ENCODE measurements around the gene QRICH1.

QRICH1 gene

DNA sequence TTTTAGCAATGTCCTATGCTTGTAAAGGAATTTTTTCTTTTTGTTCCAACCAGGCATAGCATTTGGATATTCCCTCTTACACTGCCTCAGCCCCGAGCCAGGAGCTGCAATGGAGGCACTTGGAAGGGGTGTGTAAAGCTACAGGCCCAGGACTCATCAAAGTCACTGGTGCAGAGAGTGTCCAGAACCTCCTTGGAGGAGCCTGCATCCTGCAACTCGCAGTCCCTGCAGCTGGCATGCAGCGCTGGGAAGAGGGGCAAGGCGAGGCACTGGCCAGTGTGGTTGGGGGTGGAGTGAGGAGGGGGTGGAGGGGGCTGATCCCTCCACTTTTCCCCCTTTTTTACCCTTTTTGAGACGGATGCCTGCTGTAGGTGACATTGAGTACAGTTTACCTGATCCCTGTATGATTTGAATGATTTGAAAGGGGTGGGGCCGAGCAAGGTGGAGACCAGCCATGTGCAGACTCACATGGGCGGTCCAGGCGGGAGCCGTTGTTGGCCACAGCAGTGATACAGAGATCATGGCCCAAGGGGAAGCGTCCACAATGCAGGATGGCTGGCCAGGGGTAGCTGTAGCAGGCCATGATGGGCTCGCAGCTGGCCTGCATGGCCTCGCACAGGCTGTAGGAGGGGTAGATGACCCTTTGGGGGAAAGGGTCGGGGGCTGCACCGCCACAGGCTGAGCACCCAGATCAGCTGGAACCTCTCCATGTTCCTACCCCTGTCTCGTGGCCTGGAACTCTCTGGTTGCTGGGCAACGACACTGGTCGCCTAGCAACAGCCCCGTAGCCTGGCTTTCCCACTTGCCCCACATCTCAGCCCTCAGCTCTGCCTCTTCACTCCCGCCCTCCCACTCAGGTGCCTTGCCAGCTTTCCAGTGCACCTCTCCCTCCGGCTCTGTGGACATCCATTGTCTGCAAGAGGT, 95.9 kb downstream of the QRICH1 start:
- no peak for DNase-seq (ENCODE audit: low spot score)

DNA sequence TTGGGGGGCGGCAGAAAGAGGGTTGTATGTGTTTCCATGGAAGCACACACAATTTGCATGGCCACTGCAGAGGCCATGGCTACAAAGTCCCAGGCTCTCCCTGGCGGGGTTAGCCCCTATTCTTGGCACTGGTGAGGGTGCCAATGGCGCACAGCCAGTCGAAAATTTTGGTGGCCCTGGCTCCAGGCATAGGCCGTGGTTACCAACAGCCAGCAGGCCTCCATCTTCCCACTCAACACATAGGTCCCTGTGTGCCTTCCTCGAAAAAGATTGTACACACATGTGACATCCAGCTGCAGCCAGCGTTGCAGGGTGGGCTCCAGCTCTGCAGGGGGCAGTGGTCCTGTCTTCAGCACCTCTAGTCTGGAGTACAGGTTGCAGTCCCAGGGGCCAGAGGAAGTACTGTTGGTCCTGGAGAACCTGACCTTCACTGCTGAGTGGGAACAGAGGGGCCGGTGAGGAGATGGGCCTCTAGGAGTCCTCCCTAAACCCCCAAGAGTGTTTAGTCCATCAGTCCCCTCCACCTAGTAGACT, 96.7 kb downstream of the QRICH1 start:
- no peak for DNase-seq (ENCODE audit: low spot score)

DNA sequence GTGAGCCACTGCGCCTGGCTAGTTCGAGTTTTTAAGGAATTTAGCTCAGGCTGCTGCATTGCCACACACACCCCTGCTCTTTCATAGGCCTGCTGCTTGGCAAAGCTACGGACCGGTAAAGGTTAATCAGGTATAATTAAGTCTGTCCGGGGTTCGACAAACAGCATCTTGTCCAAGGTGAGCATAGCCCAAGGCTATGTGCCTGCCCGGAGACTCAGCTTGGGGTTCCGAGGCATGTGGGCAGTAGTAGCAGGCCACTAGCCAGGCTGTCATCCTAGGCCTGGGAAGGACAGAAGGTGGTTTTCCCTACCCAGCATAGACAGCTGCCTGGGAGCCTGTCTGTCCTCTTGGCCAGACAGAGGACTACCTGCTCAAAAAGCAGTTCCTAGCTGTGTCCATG, 97.2 kb downstream of the QRICH1 start:
- no peak for DNase-seq (ENCODE audit: low spot score)

DNA sequence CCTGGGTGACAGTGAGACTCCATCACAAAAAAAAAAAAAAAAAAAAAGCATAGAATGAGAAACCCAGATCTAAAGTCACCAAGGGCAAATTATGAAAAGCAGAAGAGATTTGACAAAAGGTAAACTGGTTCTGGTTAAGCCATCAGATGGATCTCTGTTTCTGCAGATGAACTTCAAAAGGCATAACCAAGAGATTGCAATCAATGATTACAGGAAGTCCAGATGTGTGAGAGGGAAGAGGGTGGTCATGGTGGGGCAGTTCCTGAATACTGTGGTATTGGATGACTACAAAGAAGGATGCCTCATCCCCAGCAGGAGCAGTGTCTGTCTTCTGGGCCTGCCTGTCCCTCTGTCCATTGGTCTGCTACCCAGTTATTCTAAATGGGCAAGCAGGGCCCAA, 100.0 kb downstream of the QRICH1 start:
- no peak for DNase-seq (ENCODE audit: low spot score)

DNA sequence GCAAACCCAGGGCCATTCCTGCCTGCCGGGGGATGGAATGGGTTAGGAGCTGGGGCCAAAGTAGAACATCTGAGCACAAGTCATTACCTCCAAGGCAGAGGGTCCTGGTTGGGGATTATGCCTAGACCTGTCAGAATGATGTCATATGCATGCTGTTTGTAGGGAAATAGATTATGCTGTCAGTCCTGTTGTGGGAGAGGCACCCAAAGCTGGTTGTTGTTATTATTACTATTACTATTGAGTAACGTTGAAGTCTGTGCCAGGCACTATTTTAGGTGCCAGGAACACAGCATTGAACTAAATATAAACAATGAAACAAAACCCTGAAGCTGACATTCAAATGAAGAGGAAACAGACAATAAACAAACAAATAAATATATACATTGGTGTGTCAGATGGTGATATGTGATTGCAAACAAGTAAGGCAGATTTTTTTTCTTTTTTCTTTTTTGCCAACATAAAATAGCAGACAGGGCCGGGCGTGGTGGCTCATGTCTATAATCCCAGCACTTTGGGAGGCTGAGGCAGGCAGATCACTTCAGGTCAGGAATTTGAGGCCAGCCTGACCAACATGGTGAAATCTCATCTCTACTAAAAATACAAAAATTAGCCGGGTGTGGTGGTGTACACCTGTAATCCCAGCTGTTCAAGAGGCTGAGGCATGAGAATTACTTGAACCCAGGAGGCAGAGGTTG, 101.9 kb downstream of the QRICH1 start:
- DNase-seq (ENCODE audit: low spot score), result no peak

DNA sequence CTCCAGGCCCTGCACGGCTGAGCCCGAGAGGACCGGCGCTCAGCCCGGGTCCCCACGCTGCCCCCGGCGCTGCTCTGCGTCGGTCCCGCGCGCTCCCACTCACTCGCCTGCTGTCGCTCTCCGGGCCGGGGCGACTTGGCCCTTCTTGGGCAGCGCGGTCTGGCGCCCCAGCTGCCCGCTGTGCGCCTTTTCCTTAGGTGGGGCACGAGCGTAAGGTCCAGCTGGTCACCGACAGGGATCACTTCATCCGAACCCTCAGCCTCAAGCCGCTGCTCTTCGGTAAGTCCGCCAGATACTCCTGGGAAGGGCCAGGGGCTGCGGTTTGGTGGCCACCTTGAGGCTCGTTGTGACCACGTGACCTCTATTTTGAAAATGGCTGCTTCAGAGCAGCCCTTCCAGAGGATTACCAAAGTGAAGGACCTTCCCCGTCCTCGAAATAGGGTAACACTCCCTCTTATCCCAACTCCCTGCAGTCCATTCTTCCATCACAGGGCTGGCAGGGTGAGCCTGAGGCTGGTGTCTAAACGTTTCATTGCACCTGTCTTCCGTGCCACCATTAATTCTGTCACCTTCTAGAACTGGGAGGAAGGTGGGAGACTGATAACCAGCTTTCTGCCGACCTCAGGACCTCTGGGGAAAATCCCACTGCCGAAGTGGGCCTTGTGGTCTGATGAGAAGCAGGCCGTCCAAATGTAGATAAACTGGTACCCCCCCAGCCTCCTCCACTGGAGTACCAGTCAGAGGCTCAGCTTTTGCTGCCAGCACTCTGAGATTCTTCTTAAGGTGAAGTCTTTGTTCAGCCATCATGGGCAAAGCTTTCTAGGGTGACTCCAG, 103.0 kb downstream of the QRICH1 start:
- no peak for DNase-seq (ENCODE audit: low spot score)

DNA sequence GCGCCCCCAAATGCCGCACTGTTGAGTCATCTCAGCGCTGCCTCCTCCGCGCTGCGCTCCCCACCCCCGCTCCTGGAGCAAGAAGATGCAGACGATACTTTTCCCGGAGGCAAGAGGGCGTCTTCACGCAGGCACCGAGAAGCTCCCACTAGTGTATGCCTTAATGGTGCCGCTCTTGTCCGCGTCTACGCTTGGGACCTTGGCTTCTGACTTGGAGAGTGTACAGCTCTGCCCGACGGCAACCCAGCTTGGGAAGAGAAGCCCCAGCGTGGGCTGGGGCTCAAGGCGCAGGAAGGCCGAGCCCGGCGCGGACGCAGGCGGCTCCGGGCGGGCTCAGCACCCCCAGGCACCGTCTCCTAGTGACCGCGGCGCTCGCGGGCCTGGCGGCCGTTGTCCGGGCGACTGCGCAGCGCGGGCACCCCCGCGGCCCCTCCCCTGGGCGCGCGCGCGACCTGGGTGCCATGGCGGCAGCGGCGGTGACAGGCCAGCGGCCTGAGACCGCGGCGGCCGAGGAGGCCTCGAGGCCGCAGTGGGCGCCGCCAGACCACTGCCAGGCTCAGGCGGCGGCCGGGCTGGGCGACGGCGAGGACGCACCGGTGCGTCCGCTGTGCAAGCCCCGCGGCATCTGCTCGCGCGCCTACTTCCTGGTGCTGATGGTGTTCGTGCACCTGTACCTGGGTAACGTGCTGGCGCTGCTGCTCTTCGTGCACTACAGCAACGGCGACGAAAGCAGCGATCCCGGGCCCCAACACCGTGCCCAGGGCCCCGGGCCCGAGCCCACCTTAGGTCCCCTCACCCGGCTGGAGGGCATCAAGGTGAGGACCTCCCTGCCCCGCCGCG, 103.9 kb downstream of the QRICH1 start, which contains the start of gene P4HTM:
P4HTM (plus strand) TSS at position 446 of the 840 bp plus-strand sequence; CDS start at position 462, 16 bp downstream.
- DNase-seq (ENCODE audit: low spot score), result peak; percentile 31

DNA sequence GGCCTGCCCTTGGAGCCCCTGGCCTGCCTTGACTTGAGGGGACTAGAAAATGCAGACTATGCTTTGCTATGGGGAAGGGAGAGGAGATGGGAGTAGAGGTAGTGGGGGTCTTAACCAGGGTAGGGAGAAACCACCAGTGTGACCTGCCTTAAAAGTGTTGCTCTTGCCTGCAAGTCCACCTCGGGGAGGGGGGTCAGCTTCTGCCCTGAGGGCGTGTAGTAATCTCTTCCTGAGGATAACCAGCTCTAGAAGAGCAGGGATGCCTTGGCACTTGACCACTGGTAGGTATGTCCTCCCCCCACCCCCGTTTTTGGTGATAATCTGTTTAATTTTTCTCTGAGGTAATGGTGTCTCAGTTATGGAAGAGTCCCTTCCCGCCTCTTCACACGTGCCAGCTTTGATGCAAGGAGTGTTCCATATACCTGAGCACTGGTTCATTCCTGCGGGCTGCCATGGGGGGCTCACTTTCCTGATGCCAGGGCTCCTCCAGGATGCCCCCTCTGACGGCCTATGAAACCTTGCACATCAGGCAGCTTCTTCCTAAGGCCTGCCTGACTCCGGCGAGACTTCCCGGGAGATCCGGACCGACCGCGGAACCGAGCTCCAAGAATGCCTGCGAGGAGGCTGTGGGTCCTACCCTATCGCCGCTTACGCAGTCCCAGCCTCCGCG, 104.6 kb downstream of the QRICH1 start:
- no peak for DNase-seq (ENCODE audit: low spot score)

DNA sequence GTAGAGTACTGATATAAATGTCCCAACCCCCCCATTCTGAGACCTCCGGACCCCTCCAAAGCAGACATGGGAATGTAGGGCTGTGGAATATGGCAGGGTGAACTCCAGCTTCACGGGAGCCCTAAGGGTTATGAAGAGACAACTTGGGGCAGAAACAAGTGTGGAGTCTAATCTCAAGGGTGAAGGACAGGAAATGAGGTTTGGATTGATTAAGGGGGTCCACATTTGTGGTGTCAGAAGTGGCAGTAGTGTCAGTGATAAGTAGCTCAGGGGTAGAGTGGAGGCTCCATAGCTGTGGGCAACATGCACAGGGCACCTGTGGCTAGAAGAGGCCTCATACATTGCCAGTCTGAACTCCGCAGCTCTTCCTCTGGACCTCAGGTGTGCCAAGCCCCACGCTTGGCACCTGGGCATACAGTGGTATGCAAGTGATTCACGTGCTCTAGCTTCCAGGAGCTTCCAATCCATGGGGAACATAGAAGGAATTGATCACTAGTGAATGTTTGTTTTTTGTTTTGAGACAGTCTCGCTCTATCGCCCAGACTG, 108.0 kb downstream of the QRICH1 start:
- no peak for DNase-seq (ENCODE audit: low spot score)

DNA sequence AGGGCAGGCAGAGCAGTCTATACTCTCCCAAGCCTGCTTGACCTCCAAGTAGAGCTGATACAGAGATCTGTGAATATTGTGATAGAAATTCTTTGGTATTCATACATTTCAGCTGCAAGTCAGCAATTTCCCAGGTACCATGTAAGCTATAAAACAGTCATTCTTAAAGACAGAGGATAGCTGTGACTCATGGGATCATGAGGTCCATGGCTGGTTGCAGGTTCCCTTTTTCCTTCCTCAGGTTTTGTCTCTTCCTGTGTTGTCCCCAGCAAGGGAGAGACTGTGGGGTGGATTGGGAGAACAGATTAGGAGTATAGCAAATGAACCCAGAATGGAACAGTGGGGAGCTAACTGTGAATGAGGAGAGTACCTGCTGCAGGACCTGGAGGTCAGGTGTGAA, 109.2 kb downstream of the QRICH1 start:
- DNase-seq (ENCODE audit: low spot score), result no peak

DNA sequence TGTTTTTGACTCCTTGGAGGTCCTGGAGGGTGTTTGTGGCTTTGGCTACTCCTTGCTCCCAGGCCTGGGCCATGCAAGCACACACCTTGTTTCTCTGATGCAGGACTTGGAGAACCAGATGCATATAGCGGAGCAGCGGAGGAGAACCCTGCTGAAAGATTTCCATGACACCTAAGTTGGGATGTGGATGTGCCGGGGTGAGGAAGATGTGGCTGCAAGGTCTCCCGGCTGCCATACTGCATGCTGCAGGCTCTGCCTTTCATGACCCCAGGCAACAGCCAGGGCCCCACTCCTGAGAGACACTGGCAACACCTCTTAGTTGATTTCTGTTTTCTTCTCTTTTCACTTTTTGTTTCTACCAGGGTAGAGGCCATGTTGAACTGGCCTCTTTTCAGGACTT, 110.8 kb downstream of the QRICH1 start:
- no peak for DNase-seq (ENCODE audit: low spot score)

DNA sequence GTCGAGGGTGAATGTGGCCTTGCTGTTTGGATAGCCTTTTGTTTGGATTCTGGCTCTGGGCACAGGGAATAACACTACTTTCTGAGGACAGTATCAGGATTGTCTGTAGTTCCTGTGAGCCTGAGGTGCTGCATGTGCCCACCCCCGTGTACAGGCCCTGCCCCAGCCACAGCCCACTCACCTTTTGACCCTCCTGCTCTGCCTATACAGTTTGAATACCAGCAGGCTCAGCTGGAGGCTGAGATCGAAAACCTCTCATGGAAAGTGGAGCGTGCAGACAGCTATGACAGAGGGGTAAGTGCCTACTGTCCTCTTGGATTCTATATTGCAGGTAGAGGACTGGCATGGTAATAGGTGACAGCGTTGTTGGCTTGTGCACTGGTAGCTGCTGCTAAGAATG, 111.2 kb downstream of the QRICH1 start:
- no peak for DNase-seq (ENCODE audit: low spot score)

DNA sequence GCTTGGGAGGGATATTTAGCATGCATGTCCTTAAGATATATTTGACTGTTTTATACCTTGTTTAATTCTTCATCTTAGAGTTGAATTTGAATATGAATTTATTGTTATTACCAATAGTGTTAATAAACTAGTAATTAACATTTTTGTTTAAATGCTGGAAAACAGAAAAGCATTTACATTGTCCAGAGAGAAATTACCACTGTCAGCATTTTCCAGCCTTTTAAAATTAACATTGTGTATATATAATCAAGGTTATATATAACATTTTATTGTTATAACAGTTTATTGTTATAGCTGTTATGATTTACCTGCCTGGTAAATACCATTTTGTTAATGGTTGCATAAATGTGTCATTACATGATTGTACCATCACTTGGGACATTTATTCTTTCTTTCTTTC, 111.9 kb downstream of the QRICH1 start:
- DNase-seq (ENCODE audit: low spot score), result no peak

DNA sequence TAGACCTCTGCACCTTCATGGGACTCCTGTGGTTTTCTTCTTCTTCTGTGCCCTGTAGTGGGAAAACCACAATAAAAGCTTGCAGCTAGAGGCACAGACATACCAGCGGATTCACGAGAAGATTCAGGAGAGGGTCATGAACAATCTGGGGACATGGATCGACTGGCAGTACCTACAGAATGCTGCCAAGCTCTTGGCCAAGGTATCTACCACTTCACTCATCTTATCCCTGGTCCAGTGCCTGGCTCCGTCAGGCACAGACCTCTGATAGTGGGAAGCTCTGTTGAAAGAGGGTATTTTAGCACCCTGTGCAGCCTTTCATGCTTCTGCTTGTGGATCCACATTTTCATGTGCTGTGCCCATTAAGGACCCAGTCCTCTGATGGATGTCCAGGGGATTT, 113.6 kb downstream of the QRICH1 start:
- no peak for DNase-seq (ENCODE audit: low spot score)
